OCI-LY7 (cell line): ENCODE results near the gene POU2AF2.

Source experiments
- CTCF ChIP-seq: fragments of 200-600 bp; sonication (generic); conservative IDR thresholded peaks from 2 replicates; pipeline ENCODE4 v1.5.1; 2014; ENCODE audit warnings: mild to moderate bottlenecking, antibody characterized with exemption, low read length, moderate library complexity, mixed read lengths
- EZH2phosphoT487 ChIP-seq: fragments of 200-600 bp; sonication (generic); IDR thresholded peaks from 2 replicates; pipeline ENCODE4 v1.6.1; 2018; ENCODE audit warnings: low read depth, borderline replicate concordance, mild to moderate bottlenecking, mixed run types, antibody characterized with exemption, low read length, moderate library complexity, mixed read lengths

DNA sequence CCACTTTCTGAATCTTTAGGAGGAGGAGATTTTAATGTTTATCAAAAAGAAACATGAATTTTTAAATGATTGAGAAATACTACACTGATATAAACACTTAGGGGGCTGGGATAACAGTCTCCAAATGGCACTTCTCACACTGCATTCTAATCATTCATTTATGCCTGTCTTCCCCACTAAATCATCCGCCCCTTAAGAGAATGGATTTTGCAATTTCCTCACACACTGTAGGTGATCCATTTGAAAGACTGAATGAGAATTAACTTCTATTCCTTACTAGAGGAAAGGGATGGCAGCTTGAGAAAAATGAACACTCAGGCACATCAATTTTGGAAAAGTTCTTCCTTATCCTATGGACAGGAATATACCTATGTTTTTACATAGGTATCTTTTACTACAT lies 7.6 kb upstream of the POU2AF2 start:
- TF ChIP-seq CTCF (no peak), EZH2phosphoT487 (no peak)
